Measurements from ENCODE around the gene CREBBP.

DNA sequence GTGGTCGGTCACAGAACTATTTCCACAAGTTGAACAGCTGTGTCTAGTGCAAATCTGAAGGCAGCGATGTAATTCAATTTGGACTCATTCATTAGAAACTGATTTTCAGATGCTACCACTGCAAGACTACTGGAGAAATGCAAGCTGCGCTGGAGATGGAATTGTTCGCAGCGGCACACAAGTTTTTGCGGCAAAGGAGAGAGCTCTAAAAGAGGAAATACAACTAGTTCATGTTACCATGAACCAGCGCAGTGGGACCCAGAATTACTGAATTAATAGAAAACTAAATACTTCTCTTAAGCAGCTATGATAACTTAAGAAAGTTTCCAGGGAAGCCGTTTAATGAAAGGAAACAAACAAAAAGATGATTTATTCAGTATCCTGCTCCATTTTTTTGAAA is 1.9 kb downstream of the CREBBP start:
- no peak for TF ChIP-seq POLR2A (IDR thresholded peaks at IDR 0.05)
- no peak for TF ChIP-seq EP300 (IDR thresholded peaks at IDR 0.05)
- TF ChIP-seq, protein P1, sequence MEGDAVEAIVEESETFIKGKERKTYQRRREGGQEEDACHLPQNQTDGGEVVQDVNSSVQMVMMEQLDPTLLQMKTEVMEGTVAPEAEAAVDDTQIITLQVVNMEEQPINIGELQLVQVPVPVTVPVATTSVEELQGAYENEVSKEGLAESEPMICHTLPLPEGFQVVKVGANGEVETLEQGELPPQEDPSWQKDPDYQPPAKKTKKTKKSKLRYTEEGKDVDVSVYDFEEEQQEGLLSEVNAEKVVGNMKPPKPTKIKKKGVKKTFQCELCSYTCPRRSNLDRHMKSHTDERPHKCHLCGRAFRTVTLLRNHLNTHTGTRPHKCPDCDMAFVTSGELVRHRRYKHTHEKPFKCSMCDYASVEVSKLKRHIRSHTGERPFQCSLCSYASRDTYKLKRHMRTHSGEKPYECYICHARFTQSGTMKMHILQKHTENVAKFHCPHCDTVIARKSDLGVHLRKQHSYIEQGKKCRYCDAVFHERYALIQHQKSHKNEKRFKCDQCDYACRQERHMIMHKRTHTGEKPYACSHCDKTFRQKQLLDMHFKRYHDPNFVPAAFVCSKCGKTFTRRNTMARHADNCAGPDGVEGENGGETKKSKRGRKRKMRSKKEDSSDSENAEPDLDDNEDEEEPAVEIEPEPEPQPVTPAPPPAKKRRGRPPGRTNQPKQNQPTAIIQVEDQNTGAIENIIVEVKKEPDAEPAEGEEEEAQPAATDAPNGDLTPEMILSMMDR (IDR thresholded peaks at IDR 0.05), result no peak
- TF ChIP-seq POLR2AphosphoS5 (IDR thresholded peaks at IDR 0.05), result no peak
